Brain microvascular endothelial cell (primary cell): ENCODE data around the gene FTMT.
"Not testable (repeated sequence)": the region's sequence is repeated elsewhere in the genome, so short reads cannot be mapped to it uniquely, and the experiment has no call there.

ENCODE experiments used
- DNase-seq: peaks from one replicate; pipeline ENCODE4 v3.0.0-alpha.2; 2020
- H3K27ac ChIP-seq: fragments of 250-450 bp; sonication (Bioruptor Pico); 2 replicates; pipeline ENCODE4 v1.5.1; 2020; ENCODE audit warnings: mild to moderate bottlenecking, moderate library complexity
- H3K27me3 ChIP-seq: fragments of 250-450 bp; sonication (Bioruptor Pico); replicated peaks from 2 replicates; pipeline ENCODE4 v1.5.1; 2020; ENCODE audit warnings: mild to moderate bottlenecking
- H3K36me3 ChIP-seq: fragments of 250-450 bp; sonication (Bioruptor Pico); replicated peaks from 2 replicates; pipeline ENCODE4 v1.5.1; 2020; ENCODE audit warnings: mild to moderate bottlenecking
- H3K4me3 ChIP-seq: 2 replicates; pipeline ENCODE4 v1.5.1; 2011; ENCODE audit warnings: low read depth, mild to moderate bottlenecking, control low read depth, low read length, moderate library complexity
- in situ Hi-C: cut with HindIII; loops from 2 replicates; pipeline ENCODE4 v1.10.0; 2017; ENCODE audit warnings: low sequenced_read_pairs, low pct_ligation_motif_present
- TF ChIP-seq, protein P1 (sequence below): IDR thresholded peaks from 2 replicates; pipeline ENCODE4 v1.5.1; 2011; ENCODE audit warnings: low read depth, mild to moderate bottlenecking, moderate library complexity, low read length, control low read depth, inconsistent platforms; ENCODE audit errors: missing control alignments

Gene FTMT

GRCh38 chr5:121851643-121852574 lies at the start of gene FTMT:
TSS of gene FTMT (plus strand) at chr5:121851882. CDS start at chr5:121851964, 82 bp downstream.
- Histone ChIP-seq H3K27ac (no peak within 1 kb of the TSS), H3K4me3 (no peak within 1 kb of the TSS), H3K36me3 (no peaks in the 10 kb centered on the region), H3K27me3 (no peaks in the 10 kb centered on the region)
- in situ Hi-C loops: no loop called here
- TF ChIP-seq, protein P1, sequence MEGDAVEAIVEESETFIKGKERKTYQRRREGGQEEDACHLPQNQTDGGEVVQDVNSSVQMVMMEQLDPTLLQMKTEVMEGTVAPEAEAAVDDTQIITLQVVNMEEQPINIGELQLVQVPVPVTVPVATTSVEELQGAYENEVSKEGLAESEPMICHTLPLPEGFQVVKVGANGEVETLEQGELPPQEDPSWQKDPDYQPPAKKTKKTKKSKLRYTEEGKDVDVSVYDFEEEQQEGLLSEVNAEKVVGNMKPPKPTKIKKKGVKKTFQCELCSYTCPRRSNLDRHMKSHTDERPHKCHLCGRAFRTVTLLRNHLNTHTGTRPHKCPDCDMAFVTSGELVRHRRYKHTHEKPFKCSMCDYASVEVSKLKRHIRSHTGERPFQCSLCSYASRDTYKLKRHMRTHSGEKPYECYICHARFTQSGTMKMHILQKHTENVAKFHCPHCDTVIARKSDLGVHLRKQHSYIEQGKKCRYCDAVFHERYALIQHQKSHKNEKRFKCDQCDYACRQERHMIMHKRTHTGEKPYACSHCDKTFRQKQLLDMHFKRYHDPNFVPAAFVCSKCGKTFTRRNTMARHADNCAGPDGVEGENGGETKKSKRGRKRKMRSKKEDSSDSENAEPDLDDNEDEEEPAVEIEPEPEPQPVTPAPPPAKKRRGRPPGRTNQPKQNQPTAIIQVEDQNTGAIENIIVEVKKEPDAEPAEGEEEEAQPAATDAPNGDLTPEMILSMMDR: no peak
- no peak for DNase-seq

DNA sequence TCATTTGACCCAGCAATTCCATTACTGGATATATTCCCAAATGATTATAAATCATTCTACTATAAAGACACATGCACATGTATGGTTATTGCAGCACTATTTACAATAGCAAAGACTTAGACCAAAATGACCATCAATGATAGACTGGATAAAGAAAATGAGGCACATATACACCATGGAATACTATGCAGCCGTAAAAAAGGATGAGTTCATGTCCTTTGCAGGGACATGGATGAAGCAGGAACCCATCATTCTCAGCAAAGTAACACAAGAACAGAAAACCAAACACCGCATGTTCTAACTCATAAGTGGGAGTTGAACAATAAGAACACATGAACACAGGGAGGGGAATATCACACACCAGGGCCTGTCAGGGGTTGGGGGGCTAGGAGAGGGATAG lies 46.4 kb upstream of the FTMT start:
- in situ Hi-C loops, H3K4me3 ChIP-seq: not testable (repeated sequence)

DNA sequence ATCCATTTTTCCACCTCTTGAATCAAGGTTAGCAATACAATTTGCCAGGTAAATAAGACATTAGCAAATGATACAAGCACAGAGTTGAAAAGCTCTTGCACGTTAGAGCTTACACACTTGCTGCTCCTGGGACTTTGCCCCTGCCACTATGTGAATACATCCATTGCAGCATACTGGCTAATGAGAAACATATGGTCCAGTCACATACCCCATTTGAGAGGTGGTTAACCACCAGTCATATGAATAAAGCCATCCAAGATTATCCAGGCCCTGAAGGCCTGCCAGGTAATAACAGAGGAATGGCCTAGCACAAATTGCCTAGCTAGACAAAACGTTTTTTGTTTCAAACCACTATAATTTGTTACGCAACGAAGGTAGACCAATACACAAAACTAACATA lies 45.8 kb upstream of the FTMT start:
- H3K36me3 ChIP-seq: no peaks in the 10 kb centered on the region
- in situ Hi-C loops: no loop called here
- no peak for DNase-seq
- TF ChIP-seq, protein P1: no peak
- no peak overlapping the region for H3K27ac ChIP-seq
- no peaks in the 10 kb centered on the region for H3K27me3 ChIP-seq
- H3K4me3 ChIP-seq: no peak overlapping the region

More for the DNA sequence above, 46.4 kb upstream of the FTMT start:
- DNase-seq, H3K27me3 ChIP-seq, H3K36me3 ChIP-seq, H3K27ac ChIP-seq: not testable (repeated sequence)

DNA sequence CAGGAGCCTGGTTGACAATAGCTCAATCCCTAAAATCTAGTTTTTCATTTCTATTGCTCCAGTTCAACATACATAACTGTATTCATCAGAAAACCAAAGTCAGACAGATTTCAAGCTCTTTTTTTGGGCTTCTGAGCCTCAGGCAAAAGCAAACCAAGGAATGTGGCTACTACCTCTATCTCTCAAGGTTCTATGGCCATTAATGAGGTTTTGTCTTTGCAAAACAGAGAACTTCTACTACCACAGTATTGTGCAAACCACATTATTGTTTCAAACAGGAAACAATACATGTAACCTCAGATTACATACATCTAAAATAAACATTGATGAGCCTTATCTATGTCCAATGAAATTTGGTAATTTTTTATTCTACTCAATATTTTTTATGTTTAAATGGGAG lies 35.5 kb upstream of the FTMT start:
- no peak overlapping the region for H3K27ac ChIP-seq

GRCh38 chr5:121819682-121820261 lies 31.9 kb upstream of the FTMT start:
- Histone ChIP-seq H3K4me3 (no peak overlapping the region), H3K27me3 (no peaks in the 10 kb centered on the region), H3K27ac (no peak overlapping the region), H3K36me3 (no peaks in the 10 kb centered on the region)
- DNase-seq: no peak
- in situ Hi-C loops: no loop called here
- TF ChIP-seq, protein P1: no peak

More for the DNA sequence above, 35.5 kb upstream of the FTMT start:
- TF ChIP-seq, protein P1: no peak
- H3K36me3 ChIP-seq: no peaks in the 10 kb centered on the region
- no peak overlapping the region for H3K4me3 ChIP-seq
- in situ Hi-C loops: no loop called here
- no peaks in the 10 kb centered on the region for H3K27me3 ChIP-seq
- no peak for DNase-seq

GRCh38 chr5:121833617-121834016 lies 18.1 kb upstream of the FTMT start:
- no peak for DNase-seq
- Histone ChIP-seq H3K27me3 (no peaks in the 10 kb centered on the region), H3K27ac (no peak overlapping the region), H3K4me3 (no peak overlapping the region), H3K36me3 (no peaks in the 10 kb centered on the region)
- TF ChIP-seq, protein P1: no peak
- in situ Hi-C loops: no loop called here
